Fibroblast of lung (primary cell): ENCODE data around the gene GRK5.

ENCODE experiments used
- CTCF ChIP-seq, 2 donors: IDR thresholded peaks in 1 of 2; conservative IDR thresholded peaks in 1 of 2; 1 replicate in 1 of 2; 2 replicates in 1 of 2; pipeline ENCODE4 v1.5.1; 2011 to 2012; ENCODE audit warnings: low read length in 2 of 2, control low read depth in 1 of 2, inconsistent platforms in 1 of 2, low read depth in 1 of 2, mild to moderate bottlenecking in 1 of 2
- EZH2 ChIP-seq: IDR thresholded peaks from 2 replicates; pipeline ENCODE4 v1.5.1; 2012; ENCODE audit warnings: low read length, control low read depth, mild to moderate bottlenecking; ENCODE audit errors: missing control alignments

- TF ChIP-seq CTCF (conservative IDR thresholded peaks at IDR 0.05 in 1 of 2, IDR thresholded peaks at IDR 0.05 in 1 of 2; ENCODE audit: low read depth in 1 of 2, low read length in 2 of 2) (no peak), EZH2 (no peak)
These were observed 216.3 kb downstream of the GRK5 start for GRCh38 chr10:119423510-119424257.
